Measurements from ENCODE around the gene DMPK.

DNA sequence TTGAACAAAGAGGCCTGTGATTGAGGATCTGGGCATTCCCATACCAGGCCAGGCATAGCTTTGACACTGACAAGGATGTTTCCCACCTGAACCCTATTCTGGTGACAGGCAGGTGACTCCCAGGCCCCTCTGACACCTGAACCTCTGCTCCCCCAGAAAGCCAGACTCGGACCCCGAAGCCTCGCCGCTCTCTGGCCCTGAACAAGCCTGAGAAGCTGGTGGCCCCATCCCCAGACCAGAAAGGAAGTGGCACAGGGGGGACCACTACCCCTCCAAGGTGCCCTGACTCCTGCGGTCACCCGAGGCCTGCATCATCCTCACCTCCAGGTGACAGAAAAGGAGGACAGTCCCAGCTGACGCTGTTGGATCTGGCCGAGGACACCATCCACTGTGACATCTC lies 28.0 kb downstream of the DMPK start:
- TF ChIP-seq, protein P1, sequence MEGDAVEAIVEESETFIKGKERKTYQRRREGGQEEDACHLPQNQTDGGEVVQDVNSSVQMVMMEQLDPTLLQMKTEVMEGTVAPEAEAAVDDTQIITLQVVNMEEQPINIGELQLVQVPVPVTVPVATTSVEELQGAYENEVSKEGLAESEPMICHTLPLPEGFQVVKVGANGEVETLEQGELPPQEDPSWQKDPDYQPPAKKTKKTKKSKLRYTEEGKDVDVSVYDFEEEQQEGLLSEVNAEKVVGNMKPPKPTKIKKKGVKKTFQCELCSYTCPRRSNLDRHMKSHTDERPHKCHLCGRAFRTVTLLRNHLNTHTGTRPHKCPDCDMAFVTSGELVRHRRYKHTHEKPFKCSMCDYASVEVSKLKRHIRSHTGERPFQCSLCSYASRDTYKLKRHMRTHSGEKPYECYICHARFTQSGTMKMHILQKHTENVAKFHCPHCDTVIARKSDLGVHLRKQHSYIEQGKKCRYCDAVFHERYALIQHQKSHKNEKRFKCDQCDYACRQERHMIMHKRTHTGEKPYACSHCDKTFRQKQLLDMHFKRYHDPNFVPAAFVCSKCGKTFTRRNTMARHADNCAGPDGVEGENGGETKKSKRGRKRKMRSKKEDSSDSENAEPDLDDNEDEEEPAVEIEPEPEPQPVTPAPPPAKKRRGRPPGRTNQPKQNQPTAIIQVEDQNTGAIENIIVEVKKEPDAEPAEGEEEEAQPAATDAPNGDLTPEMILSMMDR (conservative IDR thresholded peaks at IDR 0.05; ENCODE audit: low read depth in 2 of 2), result no peak
- TF ChIP-seq, protein P2, sequence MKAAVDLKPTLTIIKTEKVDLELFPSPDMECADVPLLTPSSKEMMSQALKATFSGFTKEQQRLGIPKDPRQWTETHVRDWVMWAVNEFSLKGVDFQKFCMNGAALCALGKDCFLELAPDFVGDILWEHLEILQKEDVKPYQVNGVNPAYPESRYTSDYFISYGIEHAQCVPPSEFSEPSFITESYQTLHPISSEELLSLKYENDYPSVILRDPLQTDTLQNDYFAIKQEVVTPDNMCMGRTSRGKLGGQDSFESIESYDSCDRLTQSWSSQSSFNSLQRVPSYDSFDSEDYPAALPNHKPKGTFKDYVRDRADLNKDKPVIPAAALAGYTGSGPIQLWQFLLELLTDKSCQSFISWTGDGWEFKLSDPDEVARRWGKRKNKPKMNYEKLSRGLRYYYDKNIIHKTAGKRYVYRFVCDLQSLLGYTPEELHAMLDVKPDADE (IDR thresholded peaks at IDR 0.05), result no peak
- TF ChIP-seq, protein P3, sequence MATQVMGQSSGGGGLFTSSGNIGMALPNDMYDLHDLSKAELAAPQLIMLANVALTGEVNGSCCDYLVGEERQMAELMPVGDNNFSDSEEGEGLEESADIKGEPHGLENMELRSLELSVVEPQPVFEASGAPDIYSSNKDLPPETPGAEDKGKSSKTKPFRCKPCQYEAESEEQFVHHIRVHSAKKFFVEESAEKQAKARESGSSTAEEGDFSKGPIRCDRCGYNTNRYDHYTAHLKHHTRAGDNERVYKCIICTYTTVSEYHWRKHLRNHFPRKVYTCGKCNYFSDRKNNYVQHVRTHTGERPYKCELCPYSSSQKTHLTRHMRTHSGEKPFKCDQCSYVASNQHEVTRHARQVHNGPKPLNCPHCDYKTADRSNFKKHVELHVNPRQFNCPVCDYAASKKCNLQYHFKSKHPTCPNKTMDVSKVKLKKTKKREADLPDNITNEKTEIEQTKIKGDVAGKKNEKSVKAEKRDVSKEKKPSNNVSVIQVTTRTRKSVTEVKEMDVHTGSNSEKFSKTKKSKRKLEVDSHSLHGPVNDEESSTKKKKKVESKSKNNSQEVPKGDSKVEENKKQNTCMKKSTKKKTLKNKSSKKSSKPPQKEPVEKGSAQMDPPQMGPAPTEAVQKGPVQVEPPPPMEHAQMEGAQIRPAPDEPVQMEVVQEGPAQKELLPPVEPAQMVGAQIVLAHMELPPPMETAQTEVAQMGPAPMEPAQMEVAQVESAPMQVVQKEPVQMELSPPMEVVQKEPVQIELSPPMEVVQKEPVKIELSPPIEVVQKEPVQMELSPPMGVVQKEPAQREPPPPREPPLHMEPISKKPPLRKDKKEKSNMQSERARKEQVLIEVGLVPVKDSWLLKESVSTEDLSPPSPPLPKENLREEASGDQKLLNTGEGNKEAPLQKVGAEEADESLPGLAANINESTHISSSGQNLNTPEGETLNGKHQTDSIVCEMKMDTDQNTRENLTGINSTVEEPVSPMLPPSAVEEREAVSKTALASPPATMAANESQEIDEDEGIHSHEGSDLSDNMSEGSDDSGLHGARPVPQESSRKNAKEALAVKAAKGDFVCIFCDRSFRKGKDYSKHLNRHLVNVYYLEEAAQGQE (IDR thresholded peaks at IDR 0.05; ENCODE audit: unreplicated experiment), result no peak
- no peak for TF ChIP-seq EZH2 (IDR thresholded peaks at IDR 0.05; ENCODE audit: low read depth, unreplicated experiment)
- TF ChIP-seq POLR2AphosphoS5 (IDR thresholded peaks at IDR 0.05; ENCODE audit: low read depth), result no peak

Measured in GM23338 (cell line).